GM19467 (cell line): ENCODE measurements around the gene SPOP.
"Not testable (repeated sequence)": the region's sequence is repeated elsewhere in the genome, so short reads cannot be mapped to it uniquely, and the experiment has no call there.

Experiments
- ATAC-seq: cut with Tn5 transposase; IDR thresholded peaks from one replicate; pipeline ENCODE4 v1.9.1; 2021; ENCODE audit warnings: mild to moderate bottlenecking, moderate library complexity; ENCODE audit not compliant: unreplicated experiment

SPOP gene

GRCh38 chr17:49677933-49678847, at the start of gene SPOP:
Gene SPOP (minus strand): TSS chr17:49678097. CDS start chr17:49622810, 55,287 bp downstream.
- ATAC-seq = peak; percentile 69

GRCh38 chr17:49727380-49727779, 49.5 kb upstream of the SPOP start:
- ATAC-seq = no peak

GRCh38 chr17:49725452-49726130, 47.7 kb upstream of the SPOP start:
- no peak for ATAC-seq

DNA sequence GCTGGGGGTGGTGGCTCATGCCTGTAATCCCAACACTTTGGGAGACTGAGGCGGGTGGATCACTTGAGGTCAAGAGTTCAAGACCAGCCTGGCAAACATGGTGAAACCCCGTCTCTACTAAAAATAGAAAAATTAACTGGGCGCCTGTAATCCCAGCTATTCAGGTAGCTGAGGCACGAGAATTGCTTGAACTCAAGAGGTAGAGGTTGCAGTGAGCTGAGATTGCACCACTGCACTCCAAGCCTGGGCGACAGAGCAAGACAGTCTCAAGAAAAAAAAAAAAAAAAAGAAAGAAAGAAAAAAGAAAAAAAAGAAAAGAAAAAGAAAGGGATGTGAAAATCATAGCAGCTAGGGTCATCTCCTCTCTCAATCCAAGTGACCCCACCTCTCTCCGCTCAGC, 46.7 kb upstream of the SPOP start:
- not testable (repeated sequence) for ATAC-seq

- no peak for ATAC-seq
These were observed 45.5 kb upstream of the SPOP start for GRCh38 chr17:49723423-49723822.

GRCh38 chr17:49722066-49722465, 44.2 kb upstream of the SPOP start:
- no peak for ATAC-seq

DNA sequence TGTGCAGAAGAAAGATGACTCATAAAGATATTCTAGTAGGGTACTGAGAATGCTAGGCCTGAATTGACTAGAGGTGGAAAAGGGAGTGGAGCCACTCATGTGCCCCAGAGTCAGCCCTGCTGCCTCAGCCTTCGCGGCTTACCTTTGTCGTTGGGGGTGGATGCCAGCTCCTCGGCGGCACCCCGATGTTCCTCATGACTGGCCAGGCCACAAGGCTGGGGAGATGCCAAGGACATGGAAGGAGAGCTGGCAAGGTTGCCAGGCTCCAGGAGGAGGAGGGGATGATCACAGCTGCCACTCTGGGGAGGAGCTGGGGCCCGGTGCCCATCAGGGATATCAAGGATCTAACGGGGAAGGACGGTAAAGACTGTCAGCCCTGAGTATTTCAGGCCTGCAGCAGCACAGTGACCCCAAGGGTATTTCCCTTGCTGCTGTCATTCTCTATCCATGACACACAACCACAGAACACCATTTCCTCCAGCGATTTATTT, 39.5 kb upstream of the SPOP start:
- no peak for ATAC-seq

DNA sequence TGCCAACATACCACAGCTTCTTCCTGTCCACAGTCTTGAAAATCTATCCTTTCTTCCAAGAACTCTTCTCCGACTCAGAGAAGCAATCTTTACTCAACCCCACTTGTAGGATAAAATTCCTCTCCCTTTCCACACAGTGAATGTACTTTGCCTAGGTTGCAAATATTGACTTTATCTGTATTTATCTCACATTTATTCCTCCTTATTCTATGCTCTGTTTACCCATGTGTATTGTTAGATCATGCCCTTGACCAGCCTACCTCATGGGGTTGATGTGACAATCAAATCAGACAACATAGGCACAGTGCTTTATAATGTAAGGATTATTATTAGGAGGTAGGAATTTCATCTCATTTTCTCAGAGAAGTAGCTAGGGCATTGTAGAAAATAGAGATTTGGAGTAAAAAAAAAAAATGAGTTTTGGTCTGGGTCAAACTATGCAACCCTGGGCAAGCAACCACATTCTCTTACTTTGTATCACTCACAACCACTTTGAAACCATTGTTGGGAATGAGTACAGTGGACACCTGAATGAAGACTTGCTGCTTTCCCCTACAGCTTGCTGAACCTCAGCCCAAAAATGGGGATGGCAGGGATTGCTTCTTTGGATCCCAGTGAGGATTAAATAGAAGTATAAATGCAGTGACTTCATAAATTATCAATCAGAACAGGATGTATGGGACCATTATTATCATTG, 38.9 kb upstream of the SPOP start:
- ATAC-seq = no peak

DNA sequence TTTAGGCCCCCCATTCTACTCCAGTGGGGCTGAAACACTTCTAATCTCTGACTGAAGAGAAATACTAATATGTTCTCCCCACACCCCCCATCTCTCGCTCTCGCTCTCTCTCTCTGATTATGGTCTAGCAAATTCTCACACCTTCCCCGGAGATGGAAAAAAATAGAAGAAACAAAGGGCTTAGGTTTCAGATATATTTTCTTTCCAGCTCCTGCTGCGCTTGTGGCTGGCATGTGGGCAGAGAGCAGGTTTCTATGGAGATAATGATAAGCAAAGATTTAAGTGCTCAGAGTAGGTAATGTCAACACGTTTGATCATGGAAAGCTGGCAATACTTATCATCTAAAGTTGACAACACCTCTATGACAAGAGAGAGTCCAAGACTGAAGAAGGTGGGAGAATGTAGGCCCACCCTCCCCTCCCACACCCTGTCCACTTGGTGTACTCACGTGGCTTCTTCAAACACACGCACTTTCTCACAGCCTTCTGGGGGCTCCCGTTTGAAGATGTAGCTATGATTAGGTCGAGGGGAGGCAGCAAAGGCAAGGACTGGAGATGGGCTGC, 37.9 kb upstream of the SPOP start:
- ATAC-seq = no peak

DNA sequence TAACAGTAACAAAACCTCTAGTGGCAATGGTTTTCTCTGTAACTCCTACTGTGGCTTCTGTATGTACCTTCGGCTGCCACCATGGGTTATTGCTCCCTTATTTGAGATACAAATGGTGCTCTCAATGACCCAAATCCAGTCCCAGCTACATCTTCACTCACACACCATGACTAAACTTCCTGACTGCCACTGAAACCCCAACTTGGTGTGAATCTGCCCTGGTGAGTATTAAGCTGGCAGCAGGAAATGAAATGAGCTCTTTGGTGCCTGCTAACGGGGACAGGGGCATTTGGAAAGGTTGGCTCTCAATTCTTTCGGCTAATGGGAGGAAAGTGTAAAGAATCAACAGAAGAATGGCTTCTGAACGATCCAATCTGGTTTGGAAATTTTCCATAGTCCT, 37.3 kb upstream of the SPOP start:
- ATAC-seq = no peak

DNA sequence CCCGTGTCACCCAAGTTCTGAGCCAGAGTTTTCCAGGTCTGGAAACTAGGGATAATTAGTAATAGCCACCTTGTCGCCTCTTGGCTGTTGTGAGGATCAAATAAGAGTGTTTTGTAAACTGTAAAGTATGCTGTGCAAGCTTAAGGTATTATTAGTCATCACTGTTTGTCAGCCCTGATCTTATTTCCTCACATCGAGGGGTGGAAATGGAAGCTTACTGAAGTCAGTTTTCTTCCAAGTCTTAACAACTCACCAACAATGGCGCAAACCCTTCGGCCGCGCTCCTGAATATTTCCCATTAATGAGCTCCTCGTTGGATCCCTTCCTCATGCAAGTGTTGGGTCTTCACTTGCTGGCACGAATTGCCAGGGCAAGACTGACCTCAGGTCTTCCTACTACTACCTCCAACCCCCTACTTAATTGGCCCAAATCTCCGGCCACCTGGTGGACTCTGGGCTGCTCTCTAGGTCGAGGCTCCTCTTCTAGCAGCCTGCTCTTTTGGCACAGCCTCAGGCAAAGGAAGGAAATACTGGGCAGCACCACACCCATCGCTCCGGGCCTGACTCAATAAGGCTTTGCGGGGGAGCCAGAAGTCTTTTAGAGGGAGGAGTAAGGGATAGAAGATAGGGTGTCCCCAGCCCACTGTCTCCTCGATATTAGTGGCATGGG, 30.8 kb upstream of the SPOP start:
- no peak for ATAC-seq

DNA sequence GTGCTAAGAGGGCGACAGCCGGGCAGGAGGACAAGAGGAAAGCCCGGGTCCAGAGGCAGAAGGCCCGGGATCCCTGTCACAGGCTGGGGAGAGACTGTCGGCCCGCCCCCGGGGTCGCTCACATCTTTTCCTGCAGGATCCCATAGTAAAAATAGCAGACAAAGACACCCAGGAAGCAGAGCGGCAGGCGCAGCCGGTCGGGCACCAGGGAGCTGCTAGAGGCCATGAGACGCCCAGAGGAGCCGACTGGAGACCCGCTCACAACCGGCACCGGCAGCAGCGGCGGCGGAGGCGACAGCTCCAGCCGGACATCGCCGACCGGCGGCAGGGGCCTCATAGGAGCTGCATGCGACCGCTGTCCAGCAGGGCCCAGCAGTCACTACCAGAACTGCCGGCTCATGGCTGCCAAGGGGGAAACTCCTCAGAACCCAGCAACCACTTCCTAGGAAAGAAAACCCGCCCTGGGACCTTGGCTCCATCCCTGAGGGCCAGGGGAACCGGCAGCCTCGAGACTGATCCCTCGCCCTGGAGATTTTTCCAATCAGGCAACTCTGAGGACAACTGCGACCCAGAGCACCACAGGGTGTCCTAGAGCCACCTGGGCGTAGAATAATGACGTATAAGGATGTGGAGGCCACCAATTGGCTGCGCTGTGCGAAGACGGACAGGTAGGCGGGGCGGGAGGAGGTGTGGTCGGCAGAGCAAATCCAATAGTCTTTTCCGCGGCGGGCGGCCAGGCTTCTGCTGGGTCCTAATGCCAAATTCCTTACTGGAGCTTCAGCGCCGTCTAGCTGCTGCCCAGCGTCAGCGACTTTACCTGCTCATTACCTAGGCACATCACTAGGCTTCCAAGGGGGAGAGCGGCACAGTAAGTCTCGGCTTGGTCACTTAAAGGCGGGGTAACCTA, 30.0 kb upstream of the SPOP start, which contains the start of gene SLC35B1:
TSS of gene SLC35B1 (minus strand) at position 357 of the 907 bp plus-strand sequence. CDS start at position 226, 131 bp downstream.
- ATAC-seq = peak; percentile 86

GRCh38 chr17:49707246-49707607, 29.3 kb upstream of the SPOP start:
- no peak for ATAC-seq

DNA sequence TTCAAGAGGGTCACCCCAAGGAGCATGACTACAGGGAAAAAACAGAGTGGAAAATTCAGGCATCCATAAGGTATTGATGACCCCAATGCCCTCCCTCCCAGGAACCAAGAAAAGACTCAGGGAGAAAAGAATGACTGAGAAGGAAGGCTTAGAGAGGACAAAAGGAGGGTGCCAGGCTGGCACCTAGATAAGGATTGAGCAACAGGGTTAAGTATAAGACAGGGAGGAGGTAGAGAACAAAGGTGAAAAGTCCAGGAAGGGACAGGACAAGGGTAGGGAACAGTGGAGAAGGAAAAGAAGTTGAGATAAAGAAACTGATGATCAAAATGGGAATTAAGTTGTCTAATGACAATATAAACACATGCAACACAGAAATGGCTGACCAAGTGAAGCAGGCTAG, 27.4 kb upstream of the SPOP start:
- no peak for ATAC-seq

GRCh38 chr17:49703557-49704277, 25.8 kb upstream of the SPOP start:
- ATAC-seq = no peak

DNA sequence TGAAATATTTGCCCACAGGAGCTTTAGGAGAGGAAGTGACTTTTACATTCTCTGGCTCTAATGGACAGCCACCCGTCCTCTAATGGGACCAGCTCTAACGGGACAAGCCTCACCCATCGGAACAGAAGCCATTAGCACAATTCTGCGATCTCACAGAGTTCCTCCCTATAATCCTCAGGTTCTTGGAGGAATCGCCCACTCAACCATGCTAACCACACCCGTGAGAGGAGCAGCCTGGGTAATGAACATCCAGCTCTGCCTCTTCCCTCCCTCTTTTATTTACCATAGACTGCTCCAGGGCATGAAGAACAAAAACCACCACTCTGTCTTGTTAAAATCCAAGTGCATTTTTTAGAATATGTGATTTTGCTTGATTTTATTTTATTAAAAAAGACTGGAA, 23.1 kb upstream of the SPOP start:
- no peak for ATAC-seq

DNA sequence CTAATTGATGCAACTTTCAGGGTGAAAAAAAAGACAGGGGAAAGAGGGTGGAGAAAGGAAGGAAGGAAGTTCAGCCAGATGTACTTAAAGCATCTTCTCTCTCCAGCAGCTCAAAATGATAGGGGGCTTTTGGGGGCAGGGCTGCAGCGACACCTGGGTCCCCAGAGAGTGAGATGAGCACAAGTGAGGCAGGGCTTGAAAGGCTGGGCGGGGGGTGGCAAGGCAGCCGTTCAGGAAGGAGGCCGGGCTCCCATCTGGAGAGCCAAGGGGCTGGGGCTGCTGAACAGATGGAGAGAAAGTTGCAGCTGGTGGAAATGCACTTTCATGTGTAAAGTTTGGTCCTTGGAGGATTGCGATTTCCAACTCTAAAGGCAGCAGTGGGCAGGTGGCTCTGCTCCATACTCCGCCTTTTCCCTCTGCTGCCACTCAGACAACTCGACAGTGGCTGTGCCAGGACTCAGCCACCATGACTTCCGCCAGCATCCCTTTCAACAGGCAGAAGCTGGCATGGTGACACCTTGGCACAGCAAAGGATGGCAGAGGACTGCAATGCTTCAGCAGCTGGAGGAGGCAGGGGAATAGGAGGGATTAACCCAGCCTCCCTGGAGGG, 22.2 kb upstream of the SPOP start:
- no peak for ATAC-seq

GRCh38 chr17:49698005-49698404, 20.1 kb upstream of the SPOP start:
- ATAC-seq = no peak
